ENCODE data around the gene NDFIP1.
"Not testable (repeated sequence)": the region's sequence is repeated elsewhere in the genome, so short reads cannot be mapped to it uniquely, and the experiment has no call there.

Gene NDFIP1

DNA sequence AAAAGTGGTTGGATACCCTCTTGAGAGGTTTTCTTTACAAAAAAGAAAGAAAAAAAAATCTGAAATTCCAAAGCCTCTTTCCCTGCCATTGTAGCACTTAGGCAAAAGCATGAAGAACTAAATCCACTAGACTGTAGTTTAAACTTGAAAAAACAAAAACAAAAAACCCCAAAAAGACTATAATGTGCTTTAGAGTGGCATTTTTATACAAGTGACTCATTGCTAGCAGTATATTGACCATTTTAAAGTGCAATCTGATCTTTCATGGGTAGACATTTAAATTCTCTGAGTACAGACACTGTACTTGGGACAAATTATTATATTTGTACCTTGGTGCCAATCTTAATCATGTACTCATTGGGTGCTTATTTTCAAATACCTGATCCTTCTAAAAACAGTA, 50.8 kb downstream of the NDFIP1 start:
- DNase-seq, result no peak

DNA sequence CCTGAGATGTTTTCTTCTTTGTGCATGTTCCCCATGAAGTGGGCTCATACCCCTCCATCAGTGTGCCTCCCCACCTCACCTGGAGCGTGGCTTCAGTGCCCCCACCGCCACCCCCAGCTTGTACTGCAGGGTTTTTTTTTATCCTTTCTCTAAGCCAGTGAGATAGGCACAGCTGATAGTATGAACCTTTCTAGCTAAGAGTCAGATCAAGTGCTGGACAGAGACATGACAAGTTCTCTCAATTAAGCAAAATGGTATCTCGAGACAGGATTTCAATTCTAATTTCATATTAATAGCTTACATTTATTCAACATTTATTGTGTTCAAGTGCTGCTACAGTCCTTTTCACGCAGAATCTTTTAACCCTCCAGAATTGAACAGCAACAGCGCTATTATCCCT, 55.7 kb downstream of the NDFIP1 start:
- DNase-seq, result no peak

DNA sequence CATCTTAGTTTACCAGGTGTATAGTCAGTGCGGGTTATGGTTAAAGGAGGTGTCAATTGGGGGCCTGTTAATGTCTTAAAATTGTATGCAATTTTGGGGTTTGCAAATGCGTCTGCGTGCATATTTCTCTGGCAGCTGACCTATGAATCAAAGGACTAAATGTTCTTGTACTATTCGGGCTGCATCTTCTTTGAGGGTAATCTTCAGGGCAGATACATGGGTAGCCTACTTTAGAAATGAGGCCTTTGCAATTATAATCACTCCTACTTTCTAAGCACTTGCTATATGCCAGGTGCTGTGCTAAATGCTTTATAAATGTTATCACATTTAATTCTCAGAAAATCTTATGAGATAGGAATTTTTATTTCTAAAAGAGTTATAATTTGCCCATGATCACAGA, 58.2 kb downstream of the NDFIP1 start:
- DNase-seq, result no peak

DNA sequence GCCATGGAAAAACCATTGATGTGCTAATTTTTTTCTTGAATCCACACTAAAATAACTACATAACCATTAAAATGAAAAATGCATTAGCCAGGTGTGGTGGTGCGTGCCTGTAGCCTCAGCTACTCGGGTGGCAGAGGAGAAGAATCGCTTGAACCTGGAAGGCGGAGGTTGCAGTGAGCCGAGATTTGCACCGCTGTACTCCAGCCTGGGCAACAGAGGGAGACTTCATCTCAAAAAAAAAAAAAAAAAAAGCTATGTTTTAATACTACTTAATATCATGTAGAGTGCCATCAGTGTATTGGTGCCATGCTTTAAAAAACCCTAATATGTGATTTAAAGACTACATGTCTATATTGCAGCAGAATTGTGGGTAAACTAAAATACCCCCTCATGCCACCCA, 58.9 kb downstream of the NDFIP1 start:
- DNase-seq, result no peak

DNA sequence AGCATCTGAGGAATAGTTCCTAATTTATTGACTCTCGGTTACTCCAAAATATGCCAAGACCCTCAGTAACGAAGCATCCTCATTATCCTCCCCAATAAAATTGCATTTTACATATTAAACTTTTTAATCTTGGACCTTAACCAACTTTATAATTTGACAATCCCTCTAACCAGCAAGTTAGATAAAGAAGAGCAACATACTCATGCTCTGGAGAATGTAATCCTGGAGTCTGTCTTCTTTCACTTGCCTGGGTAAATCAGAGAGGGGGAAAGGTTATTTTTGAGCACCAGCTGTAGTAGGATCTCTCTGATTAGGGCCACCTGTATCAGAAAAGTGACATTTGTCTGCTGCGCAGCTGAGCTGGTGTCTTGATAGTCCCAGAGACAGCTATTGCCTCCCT, 59.8 kb downstream of the NDFIP1 start:
- DNase-seq, result no peak

DNA sequence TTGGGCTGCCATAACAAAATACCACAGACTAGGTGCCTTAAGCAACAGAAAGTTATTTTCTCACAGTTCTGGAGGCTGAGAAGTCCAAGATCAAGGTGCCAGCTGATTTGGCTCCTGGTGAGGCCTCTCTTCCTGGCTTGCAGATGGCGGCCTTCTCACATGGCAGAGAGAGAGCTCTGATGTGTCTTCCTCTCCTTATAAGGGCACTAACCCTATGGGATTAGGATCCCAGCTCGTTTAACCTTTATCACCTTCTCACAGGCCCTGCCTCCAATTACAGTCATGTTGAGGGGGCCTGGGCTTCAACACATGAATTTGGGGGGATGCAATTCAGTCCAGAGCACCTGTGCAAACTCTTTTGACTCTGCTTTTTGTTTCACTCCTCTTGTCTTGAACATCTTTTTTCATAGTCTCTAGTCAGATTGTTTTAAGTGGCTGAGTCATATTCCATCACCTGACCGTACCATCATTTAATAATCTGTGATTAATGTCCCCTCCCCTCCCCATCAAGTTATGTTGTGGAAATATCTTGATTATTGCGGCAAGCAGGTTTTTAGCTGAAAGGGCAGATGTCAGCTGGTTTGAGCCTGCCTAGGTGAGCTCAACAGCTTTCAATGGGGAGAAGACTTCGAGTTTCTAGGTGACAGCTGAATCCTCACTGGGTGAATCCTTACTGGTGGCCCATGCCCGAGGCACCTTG, 61.8 kb downstream of the NDFIP1 start:
- DNase-seq, result no peak

DNA sequence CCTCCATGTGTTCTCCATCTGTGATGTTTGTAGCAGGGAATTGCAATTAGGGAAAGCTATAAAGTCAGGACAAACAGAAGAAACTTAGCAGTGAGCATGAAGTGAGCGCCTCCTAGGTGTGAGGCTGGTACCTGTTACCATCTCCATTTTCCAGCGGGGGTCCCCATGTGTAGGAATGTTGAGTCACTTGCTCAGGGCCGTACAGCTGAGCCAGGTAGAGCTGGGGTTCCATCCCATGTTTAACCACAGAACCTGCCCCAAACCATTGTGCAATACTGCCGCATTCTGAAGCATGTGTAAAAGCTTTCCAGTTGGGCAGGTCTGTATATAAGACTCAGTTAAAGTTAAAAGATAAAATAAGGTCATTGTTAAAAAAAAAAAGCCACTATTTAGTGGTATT, 62.7 kb downstream of the NDFIP1 start:
- DNase-seq, result no peak

DNA sequence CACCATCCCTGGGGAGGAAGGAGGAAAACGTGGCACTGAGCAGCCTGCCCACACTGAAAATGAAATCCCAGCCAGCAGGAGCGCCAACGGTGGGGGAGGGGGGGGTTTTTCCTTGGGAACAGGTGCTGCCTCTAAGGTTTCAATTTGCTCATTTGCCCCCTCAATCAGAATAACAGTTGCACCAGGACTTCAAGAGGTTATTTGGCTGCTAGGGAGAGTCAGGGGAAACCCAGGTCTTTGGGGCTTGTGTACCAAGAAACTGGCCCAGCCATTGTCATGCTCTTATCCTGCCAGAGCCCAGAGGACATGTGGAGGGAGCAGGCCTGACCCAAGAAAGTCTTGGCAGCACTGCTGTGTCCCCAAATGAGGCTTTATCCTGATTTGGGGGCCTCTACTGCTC, 66.5 kb downstream of the NDFIP1 start:
- no peak for DNase-seq

DNA sequence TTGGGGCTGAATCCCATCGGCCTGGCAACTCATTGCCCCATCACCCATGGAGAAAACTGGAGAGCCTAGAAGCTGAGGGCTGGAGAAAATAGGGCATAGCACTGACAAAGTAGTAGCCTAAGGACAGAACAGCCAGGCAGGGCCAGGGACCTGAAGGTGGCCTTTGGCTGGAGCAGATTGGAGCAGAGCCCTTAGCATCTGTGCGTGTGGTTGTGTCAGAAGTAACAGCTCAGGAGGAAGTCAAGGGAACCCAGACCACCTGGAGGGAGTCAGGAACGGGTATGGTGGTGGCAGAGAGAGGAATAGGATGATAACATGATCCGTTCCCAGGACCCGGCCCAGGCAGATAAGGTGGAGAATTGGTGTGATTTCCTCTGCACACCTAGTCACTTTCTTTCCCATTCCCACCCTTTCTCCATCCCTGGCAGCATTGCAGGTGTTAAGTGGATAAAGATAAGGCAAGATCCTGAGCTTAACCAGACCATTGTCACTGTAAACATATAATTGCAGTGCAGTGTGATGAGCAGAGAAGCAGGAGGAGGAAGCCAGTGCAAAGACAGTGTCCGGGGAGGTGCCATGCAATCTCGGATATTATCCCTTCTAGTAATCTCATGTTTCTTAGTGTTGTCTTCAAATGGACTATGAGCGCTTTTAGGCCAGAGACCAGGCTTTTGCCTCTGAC, 67.0 kb downstream of the NDFIP1 start:
- DNase-seq, result no peak

DNA sequence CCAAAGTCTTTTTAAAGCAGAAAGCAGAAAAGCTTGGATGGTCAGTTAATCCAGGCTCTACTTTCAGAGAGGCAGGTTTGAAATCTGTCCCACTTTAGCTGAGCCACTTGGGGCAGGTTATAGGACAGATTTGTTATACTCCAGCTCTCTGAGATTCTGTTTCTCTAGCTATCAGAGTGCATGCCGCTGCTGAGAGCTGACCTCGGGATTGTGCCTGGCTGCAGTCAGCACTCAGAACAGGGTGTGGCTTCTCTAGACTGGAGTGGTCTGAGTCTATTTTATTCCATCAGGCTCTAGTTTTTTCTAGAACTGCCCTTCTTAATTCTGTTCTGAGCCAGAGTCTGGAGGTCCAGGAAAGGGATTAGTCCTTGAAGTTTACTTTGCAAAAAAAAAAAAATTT, 67.7 kb downstream of the NDFIP1 start:
- DNase-seq, result no peak

DNA sequence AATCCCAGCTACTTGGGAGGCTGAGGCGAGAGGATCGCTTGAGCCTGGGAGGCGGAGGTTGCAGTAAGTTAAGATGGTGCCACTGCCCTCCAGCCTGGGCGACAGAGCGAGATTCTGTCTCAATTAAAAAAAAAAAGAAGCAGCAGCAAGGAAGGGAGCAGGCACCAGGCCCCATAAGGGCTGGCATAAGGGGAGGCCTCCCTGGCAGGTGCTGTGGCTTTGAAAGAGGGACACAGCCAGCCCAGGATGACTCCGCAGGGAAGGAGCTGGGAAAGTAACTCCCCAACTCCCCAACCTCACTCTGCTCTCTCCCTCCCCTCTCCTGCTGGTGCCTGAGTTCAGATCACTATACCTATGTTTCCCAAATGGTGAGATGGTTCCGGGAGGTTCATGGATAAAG, 70.1 kb downstream of the NDFIP1 start:
- DNase-seq, result no peak

DNA sequence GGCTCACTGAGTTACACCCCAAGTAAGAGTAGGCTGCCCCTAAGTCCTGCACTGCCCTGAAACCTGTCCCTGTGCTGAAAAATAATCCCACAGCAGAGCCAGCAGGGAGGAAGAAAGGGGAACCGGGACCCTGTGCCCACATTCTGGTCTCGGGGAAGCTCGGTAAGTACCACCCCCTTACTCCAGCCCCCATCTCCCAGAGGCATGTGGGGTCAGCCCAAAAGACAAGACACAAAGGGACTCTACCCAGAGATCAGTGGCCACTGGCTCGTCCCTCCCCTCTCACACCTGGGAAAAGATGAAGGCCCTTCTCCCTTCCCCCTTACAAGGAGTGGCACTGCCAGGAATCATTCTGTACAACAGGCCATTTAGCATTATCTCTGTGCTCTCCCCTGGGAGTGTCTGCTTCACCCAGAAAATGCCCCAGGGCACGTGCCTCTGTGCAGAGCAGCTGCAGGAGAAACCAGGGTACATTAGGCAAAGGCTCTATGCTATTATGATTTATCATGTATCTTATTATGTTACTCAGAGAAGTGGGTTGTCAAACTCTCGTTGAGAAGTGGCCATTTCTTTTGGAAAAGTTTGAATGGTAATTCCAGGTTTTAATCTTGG, 71.3 kb downstream of the NDFIP1 start:
- DNase-seq, result no peak

DNA sequence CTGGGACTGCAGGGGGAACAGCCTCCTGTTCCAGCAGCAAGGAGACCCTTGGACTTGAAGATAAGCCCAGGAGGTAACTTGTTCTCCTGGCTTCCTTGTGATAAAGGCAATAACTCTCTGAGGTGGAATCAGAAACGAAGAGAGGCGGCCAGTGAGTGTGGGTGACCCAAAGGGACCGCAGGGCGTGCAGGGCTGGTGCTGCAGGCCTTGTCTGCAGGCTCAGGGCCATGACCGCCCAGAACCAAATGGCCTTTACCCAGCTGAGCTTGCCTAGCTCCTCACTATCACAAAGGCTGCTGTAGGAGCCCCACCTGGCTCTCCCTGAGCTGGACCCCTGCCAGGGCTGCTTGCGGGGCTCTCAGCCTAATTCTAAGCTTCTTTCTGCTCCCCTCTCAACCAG, 72.5 kb downstream of the NDFIP1 start:
- no peak for DNase-seq

DNA sequence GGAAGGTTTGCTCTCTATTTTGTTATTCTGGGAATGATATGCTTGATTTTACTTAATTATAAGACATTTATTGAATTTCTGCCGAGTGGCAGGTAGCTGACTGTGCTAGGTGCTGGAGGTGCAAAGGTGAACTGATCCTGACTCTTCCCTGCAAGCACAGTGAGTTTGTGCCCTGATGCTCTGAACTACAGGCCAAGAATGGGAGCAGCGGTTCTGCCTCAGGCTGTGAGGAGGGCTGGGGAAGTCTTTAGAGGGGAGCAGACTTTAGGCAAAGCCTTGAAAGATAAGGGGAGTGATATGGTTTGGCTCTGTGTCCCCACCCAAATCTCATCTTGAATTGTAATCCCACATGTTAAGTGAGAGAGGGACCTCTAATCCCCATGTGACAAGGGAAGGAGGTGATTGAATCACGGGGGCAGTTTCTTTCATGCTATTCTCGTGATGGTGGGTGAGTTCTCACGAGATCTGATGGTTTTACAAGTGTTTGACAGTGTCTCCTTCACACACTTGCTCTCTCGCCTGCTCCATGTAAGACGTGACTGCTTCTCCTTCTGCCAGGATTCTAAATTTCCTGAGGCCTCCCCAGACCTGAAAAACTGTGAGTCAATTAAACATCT, 73.1 kb downstream of the NDFIP1 start:
- no peak for DNase-seq

DNA sequence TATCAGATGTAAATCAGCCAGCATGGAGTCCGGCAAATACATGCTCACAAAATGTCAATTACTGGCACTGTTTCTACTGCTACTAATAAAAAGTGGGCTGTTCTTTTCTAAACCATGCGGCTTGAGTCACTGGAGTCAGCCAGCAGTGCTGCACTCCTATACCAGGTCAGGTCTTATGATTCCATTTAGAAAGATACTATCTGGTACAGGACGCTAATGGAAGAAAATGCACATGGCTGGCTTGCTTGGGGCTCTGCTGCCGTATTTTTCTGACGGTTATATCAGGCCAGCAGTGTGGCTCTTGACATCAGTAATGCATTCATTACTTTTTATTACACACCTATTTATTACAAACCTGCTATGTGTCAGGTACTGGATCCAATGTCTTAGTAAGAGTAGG, 74.3 kb downstream of the NDFIP1 start:
- no peak for DNase-seq

DNA sequence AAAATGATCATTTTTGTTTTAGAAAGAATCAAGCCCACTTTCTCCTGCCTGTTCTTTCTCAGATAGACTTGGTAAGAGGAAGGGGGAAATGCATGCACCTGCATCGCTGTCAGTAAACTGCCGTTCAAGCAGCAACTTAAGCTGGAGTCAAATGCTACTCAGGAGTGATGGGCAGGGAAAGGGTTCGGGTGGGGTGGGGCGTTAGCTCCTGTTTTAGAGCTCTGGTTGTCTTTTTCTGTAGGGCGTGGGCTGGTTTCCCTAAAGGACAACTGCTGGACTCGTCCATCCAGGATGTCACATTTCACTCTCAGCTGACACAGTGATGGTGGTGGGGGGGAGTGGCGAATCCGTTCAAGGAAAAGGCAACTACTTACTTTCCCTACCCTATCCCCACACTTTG, 75.0 kb downstream of the NDFIP1 start:
- DNase-seq, result no peak

DNA sequence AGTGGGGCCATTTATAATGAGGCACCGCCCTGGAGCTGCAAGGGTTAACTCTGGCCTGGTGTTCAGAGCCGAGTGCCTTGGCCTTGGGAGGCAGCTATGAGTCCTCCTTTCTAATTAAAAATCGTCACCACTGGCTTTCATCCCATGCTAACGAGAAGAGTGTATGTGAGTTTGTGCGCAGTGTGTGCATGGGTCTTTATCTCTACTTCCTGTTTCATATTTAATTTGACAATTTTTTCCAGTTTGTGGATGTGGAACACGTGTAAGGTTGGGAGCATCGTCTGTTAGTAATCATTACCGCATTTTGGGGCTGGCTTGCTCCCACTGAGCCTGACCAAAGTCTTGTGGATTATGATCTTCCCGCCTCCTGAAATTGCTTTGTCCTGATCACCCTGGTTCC, 76.4 kb downstream of the NDFIP1 start:
- no peak for DNase-seq

DNA sequence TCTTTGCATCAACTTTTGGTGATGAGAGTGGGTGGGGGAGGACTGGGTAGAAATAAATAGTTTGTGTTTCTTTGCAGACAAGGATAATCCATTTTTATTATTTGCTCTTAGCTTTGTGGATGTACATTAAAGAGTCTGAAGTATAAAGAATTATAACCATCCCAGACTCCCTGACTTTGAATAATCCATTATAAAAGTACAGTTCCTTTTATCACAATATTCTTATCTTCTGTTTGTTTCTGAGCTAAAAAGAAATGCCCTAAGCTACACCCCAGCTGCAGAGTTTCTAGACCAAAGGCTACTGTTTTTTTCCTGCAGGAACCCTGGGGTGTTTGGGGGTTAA, 77.9 kb downstream of the NDFIP1 start:
- no peak for DNase-seq

DNA sequence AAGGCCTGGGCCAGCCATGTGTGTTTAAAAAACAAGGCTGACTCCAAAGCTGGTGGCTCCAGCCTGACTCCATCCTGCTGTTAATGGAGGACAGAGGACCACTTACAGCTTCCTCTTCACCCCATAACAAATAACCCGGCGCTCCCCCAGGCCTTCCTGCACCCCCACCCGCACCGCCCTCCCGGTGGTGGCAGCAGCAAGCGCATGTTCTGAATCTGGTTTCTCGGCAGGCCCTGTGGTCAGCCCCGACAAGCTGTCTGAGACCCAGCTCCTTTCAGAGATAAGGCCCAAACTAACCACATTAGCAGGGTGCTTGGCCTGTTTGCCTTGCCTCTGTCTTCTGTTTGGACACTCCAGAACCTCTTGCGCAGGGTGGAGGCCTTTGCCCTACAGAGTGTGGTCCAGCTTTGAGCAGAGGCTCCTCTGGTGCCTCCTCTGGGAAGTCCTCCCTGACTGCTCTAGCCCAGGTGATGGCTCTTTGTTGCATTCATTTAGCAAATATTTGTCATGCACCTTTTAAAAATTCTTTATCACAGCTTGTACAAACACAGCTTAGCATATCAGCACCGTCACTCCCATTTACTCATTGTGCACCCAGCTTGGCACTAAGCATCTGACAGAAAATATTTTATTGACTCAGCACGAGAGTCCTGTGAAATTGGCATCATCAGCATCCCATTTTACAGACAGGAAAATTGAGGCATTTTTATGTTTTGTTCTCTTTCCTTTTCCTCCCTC, 78.4 kb downstream of the NDFIP1 start:
- DNase-seq, result no peak

DNA sequence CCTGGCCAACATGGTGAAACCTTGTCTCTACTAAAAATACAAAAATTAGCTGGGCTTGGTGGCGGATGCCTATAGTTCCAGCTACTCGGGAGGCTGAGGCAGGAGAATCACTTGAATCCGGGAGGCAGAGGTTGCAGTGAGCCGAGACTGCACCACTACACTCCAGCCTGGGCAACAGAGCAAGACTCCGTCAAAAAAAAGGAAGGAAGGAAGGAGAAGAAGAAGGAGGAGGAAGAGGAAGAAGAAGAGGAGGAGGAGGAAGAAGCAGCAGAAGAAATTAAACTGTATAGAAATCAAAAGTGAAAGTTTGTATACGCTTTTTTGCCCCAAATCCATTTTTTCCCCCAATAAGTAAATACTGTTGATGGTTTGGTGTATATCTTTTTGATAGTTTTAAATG, 80.1 kb downstream of the NDFIP1 start:
- not testable (repeated sequence) for DNase-seq

DNA sequence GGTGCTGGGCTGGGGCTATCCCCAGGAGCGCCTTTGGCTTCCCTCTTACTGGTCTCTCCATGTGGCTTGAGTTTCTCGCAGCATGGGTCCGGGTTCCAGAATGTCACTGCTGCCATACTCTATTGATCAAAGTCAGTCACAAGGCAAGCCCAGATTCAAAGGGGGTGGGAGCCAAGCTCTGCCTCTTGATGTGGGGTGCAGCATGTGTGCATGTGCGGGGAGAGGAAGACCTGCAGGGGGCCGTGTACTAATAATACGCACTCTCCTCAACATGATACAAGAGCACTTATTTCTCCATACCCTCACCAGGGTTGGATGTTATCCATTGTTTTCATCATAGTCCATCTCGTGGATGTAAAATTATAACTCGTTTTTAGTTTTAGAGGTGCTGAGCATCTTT, 81.2 kb downstream of the NDFIP1 start:
- no peak for DNase-seq

DNA sequence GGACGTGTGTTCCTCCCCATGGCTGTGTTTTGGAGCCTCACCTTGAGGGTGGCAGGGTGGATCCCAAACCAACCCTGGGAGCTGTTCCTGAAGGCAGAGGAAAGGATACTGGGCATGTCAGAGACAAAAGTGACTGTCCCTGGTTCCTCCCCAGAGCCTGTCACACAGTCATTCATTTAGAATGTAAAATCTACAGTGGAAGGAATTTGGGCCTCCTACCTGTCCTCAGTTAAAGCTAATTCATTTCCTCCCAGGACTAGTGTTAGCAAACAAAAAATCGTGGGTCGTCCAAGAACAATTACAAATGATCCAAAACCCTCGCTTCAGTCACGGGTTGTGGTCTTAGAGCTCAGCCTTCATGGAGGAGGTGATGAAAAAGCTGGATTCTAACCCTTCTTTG, 83.2 kb downstream of the NDFIP1 start:
- DNase-seq, result no peak

DNA sequence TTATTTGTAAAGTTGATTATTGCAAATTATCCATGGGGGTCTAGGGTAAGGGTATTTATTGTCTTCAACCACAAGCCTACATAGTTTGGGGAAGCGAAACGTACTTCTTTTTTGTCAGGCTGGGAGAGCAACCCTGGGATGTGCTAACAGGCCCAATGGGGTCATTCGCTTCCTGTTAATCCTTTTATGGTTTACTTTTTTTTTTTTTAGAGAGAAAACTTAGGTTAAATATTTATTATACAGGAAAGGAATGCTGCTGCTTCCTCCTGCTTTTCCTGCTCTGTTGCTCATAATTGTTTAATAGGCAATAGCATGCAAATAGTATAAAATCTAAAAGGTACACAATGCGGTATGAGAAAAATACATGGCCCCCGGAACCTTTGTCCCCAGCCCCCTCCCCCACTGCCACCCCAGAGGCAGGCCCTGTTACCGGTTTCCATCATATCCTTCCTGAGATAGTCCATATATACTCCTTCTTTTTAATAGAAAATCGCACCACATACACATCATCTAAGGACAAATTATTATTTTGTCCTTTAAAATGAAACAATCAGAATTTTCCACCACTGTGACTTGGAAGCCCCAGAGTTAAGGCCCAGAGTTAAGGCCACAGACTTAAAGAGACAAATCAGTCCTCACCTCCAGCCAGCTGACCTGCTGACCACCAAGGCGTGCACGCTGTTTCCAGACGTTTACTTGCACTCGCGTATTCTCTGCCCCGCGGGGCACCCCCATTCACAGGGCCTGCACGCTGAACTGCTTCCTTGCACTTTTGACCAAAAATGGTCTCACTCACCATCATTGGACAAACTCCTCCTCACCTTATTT, 83.9 kb downstream of the NDFIP1 start:
- no peak for DNase-seq

All from activated CD4-positive, alpha-beta T cell treated with anti-CD3 and anti-CD28 coated beads, Interleukin-2, amount 50 U/mL, for 16 hours (primary cell).